CD4-positive, alpha-beta T cell (primary cell): ENCODE results near the gene SLC35B3. TPM values are rescaled to one million over a fixed set of nuclear protein-coding genes. Genes with fewer than 3 reads are reported as not detected.
"Not testable (repeated sequence)": the region's sequence is repeated elsewhere in the genome, so short reads cannot be mapped to it uniquely, and the experiment has no call there.

Experiments
- ATAC-seq: fragments of 200-7000 bp; cut with Tn5 transposase; one replicate; pipeline ENCODE4 v1.10.0; 2022; ENCODE audit warnings: mild to moderate bottlenecking; ENCODE audit not compliant: poor library complexity
- CTCF ChIA-PET: fragments of 350-600 bp; sonication (Branson Sonifier 250); formaldehyde crosslinking; loops from one replicate; lab custom pipeline; 2021; ENCODE audit warnings: antibody characterized with exemption, inconsistent platforms; lab: Charles Lee
- POLR2A ChIA-PET: fragments of 350-600 bp; sonication (Branson Sonifier 250); formaldehyde crosslinking; loops from one replicate; lab custom pipeline; 2021; ENCODE audit warnings: antibody characterized with exemption, inconsistent platforms; lab: Charles Lee
- DNase-seq, 14 experiments: peaks; one replicate each; pipeline ENCODE4 v3.0.0-alpha.2; 2013 to 2020; ENCODE audit warnings: mixed read lengths in 2 of 14
- H3K27ac ChIP-seq, 2 donors: one replicate each; pipeline versions ENCODE4 v1.5.1 to v1.7.0; 2013; ENCODE audit warnings: low read length in 2 of 2, low read depth in 1 of 2, mild to moderate bottlenecking in 1 of 2
- H3K27me3 ChIP-seq, 2 experiments: 1 replicate in 1 of 2; 2 replicates in 1 of 2; pipeline versions ENCODE4 v1.6.1 to v1.7.0; 2013; ENCODE audit warnings: low read length in 2 of 2, control low read depth in 1 of 2, mild to moderate bottlenecking in 1 of 2, moderate library complexity in 1 of 2; ENCODE audit not compliant: insufficient read depth in 2 of 2, control insufficient read depth in 1 of 2
- H3K36me3 ChIP-seq: one replicate; pipeline ENCODE4 v1.6.1; 2013; ENCODE audit warnings: low read length, control low read depth; ENCODE audit not compliant: insufficient read depth
- H3K4me1 ChIP-seq: one replicate; pipeline ENCODE4 v1.6.1; 2013; ENCODE audit warnings: low read length, control low read depth; ENCODE audit not compliant: insufficient read depth
- H3K4me3 ChIP-seq: one replicate; pipeline ENCODE4 v1.5.1; 2013; ENCODE audit warnings: mild to moderate bottlenecking, low read length, moderate library complexity
- H3K9me3 ChIP-seq, 2 experiments: 1 replicate in 1 of 2; 2 replicates in 1 of 2; pipeline versions ENCODE4 v1.6.1 to v1.7.0; 2013; ENCODE audit warnings: low read length in 2 of 2, mild to moderate bottlenecking in 2 of 2, control low read depth in 1 of 2, moderate library complexity in 1 of 2; ENCODE audit not compliant: control insufficient read depth in 1 of 2, insufficient read depth in 1 of 2
- H3K27ac Mint-ChIP-seq: one replicate; pipeline ENCODE4 v1.8.0; 2020; ENCODE audit warnings: mixed read lengths
- H3K27me3 Mint-ChIP-seq: one replicate; pipeline ENCODE4 v1.8.0; 2021; ENCODE audit warnings: mixed read lengths
- H3K36me3 Mint-ChIP-seq: one replicate; pipeline ENCODE4 v1.8.0; 2021; ENCODE audit warnings: low read depth, mixed read lengths
- H3K4me1 Mint-ChIP-seq: one replicate; pipeline ENCODE4 v1.8.0; 2021; ENCODE audit warnings: low read depth, mixed read lengths
- H3K4me3 Mint-ChIP-seq: one replicate; pipeline ENCODE4 v1.8.0; 2020; ENCODE audit warnings: mild to moderate bottlenecking, mixed read lengths
- H3K9me3 Mint-ChIP-seq: one replicate; pipeline ENCODE4 v1.8.0; 2020; ENCODE audit warnings: mixed read lengths
- CTCF ChIP-seq: fragments of 200-600 bp; IDR thresholded peaks from one replicate; pipeline ENCODE4 v1.8.0; 2022; ENCODE audit warnings: antibody characterized with exemption, mild to moderate bottlenecking
- intact Hi-C, 2 experiments: fragments of 100-400 bp; cut with DNase I in 1 of 2; cut with micrococcal nuclease in 1 of 2; formaldehyde crosslinking; loops; one replicate each; pipeline versions ENCODE4 v1.15.1 to v1.9.0; 2023 to 2025; cut with DNase I, micrococcal nuclease
- total RNA-seq, 174 experiments: library from RNA in 2 of 174; stranded (reverse) in 2 of 174; gene quantifications; one replicate each; pipeline ENCODE4 v1.2.3 and lab custom pipeline; 2021 to 2026

Gene SLC35B3
- total RNA-seq, 2 experiments from 2014 or later, result 2.4 TPM

- Mint-ChIP-seq H3K4me1 (peaks cover 58% of the 10 kb centered on the region), H3K27me3 (no peaks in the 10 kb centered on the region), H3K4me3 (peak overlapping the region; percentile 96), H3K36me3 (peaks cover 39% of the 10 kb centered on the region), H3K9me3 (no peaks in the 10 kb centered on the region), H3K27ac (peak overlapping the region; percentile 97)
- no peak for TF ChIP-seq CTCF
- H3K4me1 ChIP-seq, result peaks cover 8% of the 10 kb centered on the region
- H3K36me3 ChIP-seq, result peaks cover 2% of the 10 kb centered on the region
- no peak for DNase-seq
- peak overlapping the region; percentile 90 to 94 for H3K27ac ChIP-seq
- no peaks in the 10 kb centered on the region for H3K27me3 ChIP-seq
- ChIA-PET POLR2A (interaction anchor here (1.6 to 2.9 kb wide), 2 partner anchors 332 to 370 kb away, joined by 4 to 10 read pairs; partner anchors contain the start of genes BLOC1S5 and EEF1E1), CTCF (no interaction called here)
- peak overlapping the region; percentile 95 for H3K4me3 ChIP-seq
- intact Hi-C loops, result loop anchor here (5.0 to 10.0 kb wide), 8 partner anchors 330 to 1968 kb away; partner anchors contain the start of genes BLOC1S5 (in 2 of the 2), EEF1E1 (in 1 of the 2), SNRNP48 (in 1 of the 2) and SSR1 (in 1 of the 2)
- ATAC-seq, result peak; percentile 9
- H3K9me3 ChIP-seq, result no peaks in the 10 kb centered on the region
Measured at GRCh38 chr6:8434727-8435092, 635 bp downstream of the SLC35B3 start.

GRCh38 chr6:8432614-8433013 lies 2.7 kb downstream of the SLC35B3 start:
- Mint-ChIP-seq H3K36me3 (peaks cover 48% of the 10 kb centered on the region), H3K4me1 (peaks cover 53% of the 10 kb centered on the region), H3K27ac (peak overlapping the region; percentile 50), H3K4me3 (peak overlapping the region; percentile 49), H3K9me3 (no peaks in the 10 kb centered on the region), H3K27me3 (no peaks in the 10 kb centered on the region)
- H3K36me3 ChIP-seq, result peaks cover 4% of the 10 kb centered on the region
- peaks cover 8% of the 10 kb centered on the region for H3K4me1 ChIP-seq
- intact Hi-C loops, result loop anchor here (5.0 to 10.0 kb wide), 5 partner anchors 328 to 1038 kb away; partner anchors contain the start of genes BLOC1S5 (in 2 of the 2), EEF1E1 (in 1 of the 2) and SNRNP48 (in 1 of the 2)
- ChIA-PET POLR2A (no interaction called here), CTCF (no interaction called here)
- H3K9me3 ChIP-seq, result no peaks in the 10 kb centered on the region
- ATAC-seq (no peak), DNase-seq (no peak)
- H3K27me3 ChIP-seq, result no peaks in the 10 kb centered on the region
- no peak overlapping the region for H3K27ac ChIP-seq
- no peak for TF ChIP-seq CTCF
- no peak overlapping the region for H3K4me3 ChIP-seq

GRCh38 chr6:8429821-8430220 lies 5.5 kb downstream of the SLC35B3 start:
- no peak overlapping the region for H3K4me3 ChIP-seq
- no peak overlapping the region for H3K27ac Mint-ChIP-seq
- H3K27ac ChIP-seq, result no peak overlapping the region
- ChIA-PET POLR2A (no interaction called here), CTCF (no interaction called here)
- H3K27me3 ChIP-seq, result no peaks in the 10 kb centered on the region
- H3K4me1 ChIP-seq, result no peaks in the 10 kb centered on the region
- H3K36me3 Mint-ChIP-seq, result peaks cover 60% of the 10 kb centered on the region
- H3K4me1 Mint-ChIP-seq, result peaks cover 38% of the 10 kb centered on the region
- intact Hi-C loops, result loop anchor here (5.0 to 10.0 kb wide), 5 partner anchors 325 to 1035 kb away; partner anchors contain the start of genes BLOC1S5 (in 2 of the 2), EEF1E1 (in 1 of the 2) and SNRNP48 (in 1 of the 2)
- H3K27me3 Mint-ChIP-seq, result no peaks in the 10 kb centered on the region
- no peak for ATAC-seq
- DNase-seq, result no peak
- TF ChIP-seq CTCF, result no peak
- no peak overlapping the region for H3K4me3 Mint-ChIP-seq
- H3K9me3 ChIP-seq, result no peaks in the 10 kb centered on the region
- H3K36me3 ChIP-seq, result peaks cover 23% of the 10 kb centered on the region
- H3K9me3 Mint-ChIP-seq, result no peaks in the 10 kb centered on the region

GRCh38 chr6:8426544-8426943 lies 8.8 kb downstream of the SLC35B3 start:
- CTCF ChIA-PET, H3K27me3 ChIP-seq, H3K9me3 Mint-ChIP-seq, H3K4me1 ChIP-seq, H3K4me1 Mint-ChIP-seq, H3K4me3 ChIP-seq, intact Hi-C loops, H3K27ac Mint-ChIP-seq, POLR2A ChIA-PET, H3K27ac ChIP-seq, ATAC-seq, DNase-seq, H3K9me3 ChIP-seq, H3K4me3 Mint-ChIP-seq, H3K27me3 Mint-ChIP-seq: not testable (repeated sequence)
- peaks cover 62% of the 10 kb centered on the region for H3K36me3 Mint-ChIP-seq
- H3K36me3 ChIP-seq, result peaks cover 23% of the 10 kb centered on the region
